CD4-positive, CD25-positive, alpha-beta regulatory T cell (primary cell): ENCODE measurements around the gene INPP5K. TPM values are rescaled to one million over a fixed set of nuclear protein-coding genes. Genes with fewer than 3 reads are reported as not detected.

ENCODE experiments used
- ATAC-seq, 2 donors: fragments of 150-1000 bp; cut with Tn5 transposase; one replicate each; pipeline ENCODE4 v1.10.0; 2021; ENCODE audit warnings: low read depth in 2 of 2, moderate number of reproducible peaks in 2 of 2, moderate library complexity in 1 of 2
- DNase-seq, 3 donors: peaks; one replicate each; pipeline versions ENCODE4 v3.0.0 to v3.0.0-alpha.2; 2012 to 2022; ENCODE audit warnings: mixed read lengths in 1 of 3
- H3K27ac ChIP-seq: one replicate; pipeline ENCODE4 v1.7.0; 2013; ENCODE audit warnings: mild to moderate bottlenecking, low read length; ENCODE audit not compliant: insufficient read depth, poor library complexity, severe bottlenecking
- H3K27me3 ChIP-seq: one replicate; pipeline ENCODE4 v1.7.0; 2013; ENCODE audit warnings: low read length; ENCODE audit not compliant: control insufficient read depth, insufficient read depth
- H3K36me3 ChIP-seq: one replicate; pipeline ENCODE4 v1.7.0; 2013; ENCODE audit warnings: mild to moderate bottlenecking, low read length, moderate library complexity; ENCODE audit not compliant: control insufficient read depth, insufficient read depth
- H3K4me1 ChIP-seq: 2 replicates; pipeline ENCODE4 v1.7.0; 2013; ENCODE audit warnings: mild to moderate bottlenecking, low read length; ENCODE audit not compliant: insufficient read depth, control insufficient read depth, poor library complexity, severe bottlenecking
- H3K4me3 ChIP-seq: one replicate; pipeline ENCODE4 v1.7.0; 2013; ENCODE audit warnings: low read depth, mild to moderate bottlenecking, low read length, moderate library complexity
- H3K9me3 ChIP-seq, 2 experiments: 1 replicate in 1 of 2; 2 replicates in 1 of 2; pipeline ENCODE4 v1.7.0; 2013; ENCODE audit warnings: low read length in 2 of 2, mild to moderate bottlenecking in 1 of 2, moderate library complexity in 1 of 2; ENCODE audit not compliant: control insufficient read depth in 2 of 2
- H3K27ac Mint-ChIP-seq, 3 donors: one replicate each; pipeline ENCODE4 v1.8.0; 2020 to 2022; ENCODE audit warnings: mild to moderate bottlenecking in 3 of 3, mixed read lengths in 3 of 3, moderate library complexity in 2 of 3
- H3K27me3 Mint-ChIP-seq: one replicate; pipeline ENCODE4 v1.8.0; 2022; ENCODE audit warnings: mild to moderate bottlenecking, mixed read lengths
- H3K36me3 Mint-ChIP-seq: one replicate; pipeline ENCODE4 v1.8.0; 2020; ENCODE audit warnings: mixed read lengths
- H3K4me1 Mint-ChIP-seq, 4 donors: one replicate each; pipeline ENCODE4 v1.8.0; 2020 to 2022; ENCODE audit warnings: mixed read lengths in 4 of 4, mild to moderate bottlenecking in 1 of 4
- H3K4me3 Mint-ChIP-seq, 4 donors: one replicate each; pipeline ENCODE4 v1.8.0; 2020 to 2022; ENCODE audit warnings: mild to moderate bottlenecking in 4 of 4, mixed read lengths in 4 of 4, moderate library complexity in 3 of 4
- H3K9me3 Mint-ChIP-seq, 7 donors: one replicate each; pipeline ENCODE4 v1.8.0; 2020 to 2022; ENCODE audit warnings: mixed read lengths in 7 of 7, mild to moderate bottlenecking in 3 of 7, moderate library complexity in 2 of 7
- polyA plus RNA-seq, 4 donors: library from polyadenylated mRNA; unstranded; fragments of 300-500 nt; fragmentation: Illumina TruSeq; gene quantifications; one replicate each; pipeline ENCODE4 v1.2.3, GENCODE V29; 2021
- total RNA-seq: library from RNA; stranded (reverse); gene quantifications from one replicate; pipeline ENCODE4 v1.2.3, GENCODE V29; 2022

The INPP5K gene
- total and polyA plus RNA-seq, 5 donors from 2014 or later: 115 to 193 (median 126) TPM

GRCh38 chr17:1553354-1554266, 37.2 kb upstream of the INPP5K start:
- no peak overlapping the region for H3K4me3 ChIP-seq
- peaks cover 46% of the 10 kb centered on the region for H3K36me3 ChIP-seq

GRCh38 chr17:1552932-1553331, 36.5 kb upstream of the INPP5K start:
- Histone ChIP-seq H3K9me3 (no peaks in the 10 kb centered on the region), H3K4me1 (no peaks in the 10 kb centered on the region), H3K27ac (no peak overlapping the region), H3K27me3 (no peaks in the 10 kb centered on the region), H3K36me3 (peaks cover 52% of the 10 kb centered on the region), H3K4me3 (no peak overlapping the region)
- H3K36me3 Mint-ChIP-seq: peaks cover 34% of the 10 kb centered on the region
- ATAC-seq (no peak), DNase-seq (no peak)
- H3K27ac Mint-ChIP-seq: peak overlapping the region in 1 of 3 donors; percentile 48
- no peaks in the 10 kb centered on the region for H3K27me3 Mint-ChIP-seq
- H3K9me3 Mint-ChIP-seq: no peaks in the 10 kb centered on the region
- no peak overlapping the region for H3K4me3 Mint-ChIP-seq
- peaks cover 0 to 19% (median 7%) of the 10 kb centered on the region in 4 donors for H3K4me1 Mint-ChIP-seq

More at GRCh38 chr17:1553354-1554266, 37.2 kb upstream of the INPP5K start:
- ATAC-seq (no peak), DNase-seq (no peak)
- Histone ChIP-seq H3K9me3 (no peaks in the 10 kb centered on the region), H3K27me3 (no peaks in the 10 kb centered on the region), H3K4me1 (no peaks in the 10 kb centered on the region), H3K27ac (no peak overlapping the region)
- H3K36me3 Mint-ChIP-seq: peaks cover 32% of the 10 kb centered on the region
- H3K4me3 Mint-ChIP-seq: no peak overlapping the region
- H3K27me3 Mint-ChIP-seq: no peaks in the 10 kb centered on the region
- no peaks in the 10 kb centered on the region for H3K9me3 Mint-ChIP-seq
- peaks cover 0 to 19% (median 9%) of the 10 kb centered on the region in 4 donors for H3K4me1 Mint-ChIP-seq
- peak overlapping the region in 1 of 3 donors; percentile 55 for H3K27ac Mint-ChIP-seq

- DNase-seq (no peak), ATAC-seq (no peak)
- Mint-ChIP-seq H3K27ac (no peak overlapping the region), H3K4me1 (peaks cover 0 to 14% (median 7%) of the 10 kb centered on the region in 4 donors), H3K9me3 (no peaks in the 10 kb centered on the region), H3K4me3 (no peak overlapping the region), H3K27me3 (no peaks in the 10 kb centered on the region), H3K36me3 (peaks cover 30% of the 10 kb centered on the region)
- Histone ChIP-seq H3K27me3 (no peaks in the 10 kb centered on the region), H3K27ac (no peak overlapping the region), H3K36me3 (peaks cover 55% of the 10 kb centered on the region), H3K4me3 (no peak overlapping the region), H3K9me3 (no peaks in the 10 kb centered on the region), H3K4me1 (no peaks in the 10 kb centered on the region)
These were observed 35.3 kb upstream of the INPP5K start for GRCh38 chr17:1551741-1552140.

GRCh38 chr17:1548032-1548431, 31.6 kb upstream of the INPP5K start:
- no peak overlapping the region for H3K27ac ChIP-seq
- ATAC-seq (no peak), DNase-seq (no peak)
- H3K4me3 ChIP-seq: no peak overlapping the region
- H3K9me3 Mint-ChIP-seq: no peaks in the 10 kb centered on the region
- H3K9me3 ChIP-seq: no peaks in the 10 kb centered on the region
- H3K27ac Mint-ChIP-seq: peak overlapping the region in 1 of 3 donors; percentile 67
- no peaks in the 10 kb centered on the region for H3K27me3 Mint-ChIP-seq
- no peaks in the 10 kb centered on the region for H3K27me3 ChIP-seq
- H3K36me3 ChIP-seq: peaks cover 50% of the 10 kb centered on the region
- no peak overlapping the region for H3K4me3 Mint-ChIP-seq
- peaks cover 0 to 8% (median 1%) of the 10 kb centered on the region in 4 donors for H3K4me1 Mint-ChIP-seq
- no peaks in the 10 kb centered on the region for H3K4me1 ChIP-seq
- peaks cover 31% of the 10 kb centered on the region for H3K36me3 Mint-ChIP-seq

GRCh38 chr17:1546292-1546922, 30.0 kb upstream of the INPP5K start:
- Mint-ChIP-seq H3K4me3 (no peak overlapping the region), H3K4me1 (peaks cover 0 to 6% (median 1%) of the 10 kb centered on the region in 4 donors), H3K36me3 (peaks cover 40% of the 10 kb centered on the region), H3K27ac (no peak overlapping the region), H3K9me3 (no peaks in the 10 kb centered on the region), H3K27me3 (no peaks in the 10 kb centered on the region)
- DNase-seq (no peak), ATAC-seq (no peak)
- no peaks in the 10 kb centered on the region for H3K4me1 ChIP-seq
- no peak overlapping the region for H3K4me3 ChIP-seq
- no peaks in the 10 kb centered on the region for H3K9me3 ChIP-seq
- peaks cover 47% of the 10 kb centered on the region for H3K36me3 ChIP-seq
- no peak overlapping the region for H3K27ac ChIP-seq
- no peaks in the 10 kb centered on the region for H3K27me3 ChIP-seq

- peak overlapping the region in 1 of 3 donors; percentile 69 for H3K27ac Mint-ChIP-seq
- peaks cover 48% of the 10 kb centered on the region for H3K36me3 ChIP-seq
These were observed 29.2 kb upstream of the INPP5K start for GRCh38 chr17:1545618-1546017.

GRCh38 chr17:1542316-1542715, 25.9 kb upstream of the INPP5K start:
- Mint-ChIP-seq H3K9me3 (no peaks in the 10 kb centered on the region), H3K4me1 (peaks cover 0 to 2% (median 0%) of the 10 kb centered on the region in 4 donors), H3K4me3 (no peak overlapping the region), H3K27me3 (no peaks in the 10 kb centered on the region), H3K27ac (no peak overlapping the region), H3K36me3 (peaks cover 37% of the 10 kb centered on the region)
- H3K36me3 ChIP-seq: peaks cover 53% of the 10 kb centered on the region
- H3K9me3 ChIP-seq: no peaks in the 10 kb centered on the region
- no peaks in the 10 kb centered on the region for H3K4me1 ChIP-seq
- ATAC-seq: no peak
- no peak overlapping the region for H3K27ac ChIP-seq
- no peak overlapping the region for H3K4me3 ChIP-seq
- DNase-seq: no peak
- H3K27me3 ChIP-seq: no peaks in the 10 kb centered on the region

More at GRCh38 chr17:1545618-1546017, 29.2 kb upstream of the INPP5K start:
- no peaks in the 10 kb centered on the region for H3K4me1 ChIP-seq
- Mint-ChIP-seq H3K27me3 (no peaks in the 10 kb centered on the region), H3K9me3 (no peaks in the 10 kb centered on the region), H3K4me1 (peaks cover 0 to 2% (median 0%) of the 10 kb centered on the region in 4 donors), H3K4me3 (peak overlapping the region in 1 of 4 donors; percentile 43), H3K36me3 (peaks cover 41% of the 10 kb centered on the region)
- DNase-seq (no peak), ATAC-seq (no peak)
- H3K9me3 ChIP-seq: no peaks in the 10 kb centered on the region
- no peaks in the 10 kb centered on the region for H3K27me3 ChIP-seq
- no peak overlapping the region for H3K27ac ChIP-seq
- H3K4me3 ChIP-seq: no peak overlapping the region
